Panc1 (cell line): ENCODE data around the gene SEBOX. TPM values are rescaled to one million over a fixed set of nuclear protein-coding genes. Genes with fewer than 3 reads are reported as not detected.

Experiments
- ATAC-seq: fragments of 200-7000 bp; cut with Tn5 transposase; 2 replicates; pipeline ENCODE4 v1.9.1; 2020; ENCODE audit warnings: mild to moderate bottlenecking, moderate library complexity
- BruUV-seq: library from RNA; stranded (reverse); fragments of 400-500 nt; replicated peaks from 2 replicates; lab custom pipeline; 2021; lab: Mats Ljungman, UMichigan
- CTCF ChIA-PET: fragments of 300-600 bp; sonication (Branson Sonifier 250); formaldehyde crosslinking; loops from one replicate; lab custom pipeline; 2022; ENCODE audit warnings: antibody characterized with exemption; lab: Charles Lee
- POLR2A ChIA-PET: fragments of 300-600 bp; sonication (Branson Sonifier 250); formaldehyde crosslinking; loops from one replicate; lab custom pipeline; 2022; ENCODE audit warnings: antibody characterized with exemption; lab: Charles Lee
- DNase-seq: peaks from one replicate; pipeline ENCODE4 v3.0.0-alpha.2; 2010; ENCODE audit warnings: low read depth, low spot score
- H3K27ac ChIP-seq: 2 replicates; pipeline ENCODE4 v1.5.1; 2011; ENCODE audit warnings: mild to moderate bottlenecking, low read length, inconsistent platforms
- H3K27me3 ChIP-seq: fragments of 200-500 bp; sonication (Bioruptor generic); 2 replicates; pipeline ENCODE4 v1.6.0; 2014; ENCODE audit warnings: low read length, inconsistent platforms; ENCODE audit not compliant: control insufficient read depth, insufficient read depth
- H3K36me3 ChIP-seq: fragments of 200-500 bp; sonication (Bioruptor generic); 2 replicates; pipeline ENCODE4 v1.5.1; 2014; ENCODE audit warnings: inconsistent platforms, mild to moderate bottlenecking, low read length, moderate library complexity; ENCODE audit not compliant: control insufficient read depth, insufficient read depth
- H3K4me1 ChIP-seq: 2 replicates; pipeline ENCODE4 v1.5.1; 2011; ENCODE audit warnings: inconsistent platforms, mild to moderate bottlenecking, low read length, moderate library complexity; ENCODE audit not compliant: control insufficient read depth, insufficient read depth
- H3K4me3 ChIP-seq, 2 experiments: 2 replicates each; pipeline ENCODE4 v1.5.1; 2011 to 2012; ENCODE audit warnings: low read depth in 2 of 2, low read length in 2 of 2, mild to moderate bottlenecking in 2 of 2, inconsistent platforms in 1 of 2, moderate library complexity in 1 of 2
- H3K9me3 ChIP-seq: fragments of 200-500 bp; sonication (Bioruptor generic); 2 replicates; pipeline ENCODE4 v1.5.1; 2014; ENCODE audit warnings: low read depth, mild to moderate bottlenecking, inconsistent platforms, low read length, moderate library complexity; ENCODE audit not compliant: control insufficient read depth, insufficient read depth
- POLR2AphosphoS5 ChIP-seq: IDR thresholded peaks from 2 replicates; pipeline ENCODE4 v1.6.1; 2012; ENCODE audit warnings: mild to moderate bottlenecking, low read depth, low read length, moderate library complexity
- SIN3A ChIP-seq: IDR thresholded peaks from 2 replicates; pipeline ENCODE4 v1.6.1; 2012; ENCODE audit warnings: low read depth, mild to moderate bottlenecking, low read length, moderate library complexity, borderline replicate concordance; ENCODE audit not compliant: insufficient read depth
- TCF7L2 ChIP-seq: IDR thresholded peaks from 2 replicates; pipeline ENCODE4 v1.6.1; 2011; ENCODE audit warnings: mild to moderate bottlenecking, low read depth, low read length, inconsistent platforms
- in situ Hi-C: cut with HindIII; loops from 2 replicates; pipeline ENCODE4 v1.10.0; 2016; ENCODE audit warnings: low sequenced_read_pairs, low pct_unique_long_range_greater_than_20kb
- intact Hi-C: fragments of 100-400 bp; cut with micrococcal nuclease; formaldehyde crosslinking; loops from one replicate; pipeline ENCODE4 v1.10.0; 2022; ENCODE audit not compliant: unreplicated experiment
- total RNA-seq: library from RNA; stranded (reverse); gene quantifications from one replicate; pipeline ENCODE4 v1.2.1, GENCODE V29; 2021; ENCODE audit not compliant: unreplicated experiment
- TF ChIP-seq, protein P1 (sequence below): fragments of 450-650 bp; IDR thresholded peaks from 2 replicates; pipeline ENCODE4 v1.5.1; 2017; ENCODE audit warnings: mild to moderate bottlenecking
- TF ChIP-seq, protein P2 (sequence below), 2 experiments: IDR thresholded peaks; 2 replicates each; pipeline ENCODE4 v1.6.1; 2011 to 2012; ENCODE audit warnings: low read depth in 2 of 2, control low read depth in 1 of 2, low read length in 1 of 2, mild to moderate bottlenecking in 1 of 2, moderate library complexity in 1 of 2; ENCODE audit not compliant: insufficient read depth in 1 of 2

The SEBOX gene
- total RNA-seq, 1 experiment from 2014 or later, result not detected

DNA sequence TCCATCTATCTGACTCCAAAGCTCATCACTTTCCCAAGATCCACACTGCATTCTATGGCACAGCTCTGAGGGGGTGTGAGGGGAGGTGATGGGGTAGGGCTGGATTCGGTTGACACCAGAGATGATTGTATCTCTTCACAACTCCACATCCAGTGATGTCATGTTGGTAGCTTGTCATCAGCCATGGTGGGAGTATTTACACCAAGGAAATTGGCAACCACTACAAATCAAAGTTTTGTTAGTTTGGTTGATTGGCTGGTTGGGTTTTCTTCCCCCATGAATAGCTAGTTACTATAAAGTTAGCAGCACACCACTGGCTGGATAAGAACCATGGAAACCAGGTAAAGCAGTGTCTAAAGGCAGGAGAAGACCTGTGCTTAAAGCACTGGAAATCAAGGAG, 26.0 kb upstream of the SEBOX start:
- in situ Hi-C loops, result no loop called here
- intact Hi-C loops, result no loop called here
- Histone ChIP-seq H3K4me3 (no peak overlapping the region), H3K9me3 (no peaks in the 10 kb centered on the region), H3K27ac (no peak overlapping the region), H3K36me3 (no peaks in the 10 kb centered on the region), H3K4me1 (no peaks in the 10 kb centered on the region), H3K27me3 (no peaks in the 10 kb centered on the region)
- POLR2A ChIA-PET, result no interaction called here
- ATAC-seq (no peak), DNase-seq (no peak)
- CTCF ChIA-PET, result no interaction called here
- no TSS peak for BruUV-seq
- TF ChIP-seq, protein P1, sequence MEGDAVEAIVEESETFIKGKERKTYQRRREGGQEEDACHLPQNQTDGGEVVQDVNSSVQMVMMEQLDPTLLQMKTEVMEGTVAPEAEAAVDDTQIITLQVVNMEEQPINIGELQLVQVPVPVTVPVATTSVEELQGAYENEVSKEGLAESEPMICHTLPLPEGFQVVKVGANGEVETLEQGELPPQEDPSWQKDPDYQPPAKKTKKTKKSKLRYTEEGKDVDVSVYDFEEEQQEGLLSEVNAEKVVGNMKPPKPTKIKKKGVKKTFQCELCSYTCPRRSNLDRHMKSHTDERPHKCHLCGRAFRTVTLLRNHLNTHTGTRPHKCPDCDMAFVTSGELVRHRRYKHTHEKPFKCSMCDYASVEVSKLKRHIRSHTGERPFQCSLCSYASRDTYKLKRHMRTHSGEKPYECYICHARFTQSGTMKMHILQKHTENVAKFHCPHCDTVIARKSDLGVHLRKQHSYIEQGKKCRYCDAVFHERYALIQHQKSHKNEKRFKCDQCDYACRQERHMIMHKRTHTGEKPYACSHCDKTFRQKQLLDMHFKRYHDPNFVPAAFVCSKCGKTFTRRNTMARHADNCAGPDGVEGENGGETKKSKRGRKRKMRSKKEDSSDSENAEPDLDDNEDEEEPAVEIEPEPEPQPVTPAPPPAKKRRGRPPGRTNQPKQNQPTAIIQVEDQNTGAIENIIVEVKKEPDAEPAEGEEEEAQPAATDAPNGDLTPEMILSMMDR, result no peak
- TF ChIP-seq POLR2AphosphoS5 (no peak), TCF7L2 (no peak), SIN3A (no peak)
- TF ChIP-seq, protein P2, sequence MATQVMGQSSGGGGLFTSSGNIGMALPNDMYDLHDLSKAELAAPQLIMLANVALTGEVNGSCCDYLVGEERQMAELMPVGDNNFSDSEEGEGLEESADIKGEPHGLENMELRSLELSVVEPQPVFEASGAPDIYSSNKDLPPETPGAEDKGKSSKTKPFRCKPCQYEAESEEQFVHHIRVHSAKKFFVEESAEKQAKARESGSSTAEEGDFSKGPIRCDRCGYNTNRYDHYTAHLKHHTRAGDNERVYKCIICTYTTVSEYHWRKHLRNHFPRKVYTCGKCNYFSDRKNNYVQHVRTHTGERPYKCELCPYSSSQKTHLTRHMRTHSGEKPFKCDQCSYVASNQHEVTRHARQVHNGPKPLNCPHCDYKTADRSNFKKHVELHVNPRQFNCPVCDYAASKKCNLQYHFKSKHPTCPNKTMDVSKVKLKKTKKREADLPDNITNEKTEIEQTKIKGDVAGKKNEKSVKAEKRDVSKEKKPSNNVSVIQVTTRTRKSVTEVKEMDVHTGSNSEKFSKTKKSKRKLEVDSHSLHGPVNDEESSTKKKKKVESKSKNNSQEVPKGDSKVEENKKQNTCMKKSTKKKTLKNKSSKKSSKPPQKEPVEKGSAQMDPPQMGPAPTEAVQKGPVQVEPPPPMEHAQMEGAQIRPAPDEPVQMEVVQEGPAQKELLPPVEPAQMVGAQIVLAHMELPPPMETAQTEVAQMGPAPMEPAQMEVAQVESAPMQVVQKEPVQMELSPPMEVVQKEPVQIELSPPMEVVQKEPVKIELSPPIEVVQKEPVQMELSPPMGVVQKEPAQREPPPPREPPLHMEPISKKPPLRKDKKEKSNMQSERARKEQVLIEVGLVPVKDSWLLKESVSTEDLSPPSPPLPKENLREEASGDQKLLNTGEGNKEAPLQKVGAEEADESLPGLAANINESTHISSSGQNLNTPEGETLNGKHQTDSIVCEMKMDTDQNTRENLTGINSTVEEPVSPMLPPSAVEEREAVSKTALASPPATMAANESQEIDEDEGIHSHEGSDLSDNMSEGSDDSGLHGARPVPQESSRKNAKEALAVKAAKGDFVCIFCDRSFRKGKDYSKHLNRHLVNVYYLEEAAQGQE (IDR thresholded peaks at IDR 0.05; ENCODE audit: insufficient read depth in 1 of 2, low read depth in 2 of 2, low read length in 1 of 2), result no peak

DNA sequence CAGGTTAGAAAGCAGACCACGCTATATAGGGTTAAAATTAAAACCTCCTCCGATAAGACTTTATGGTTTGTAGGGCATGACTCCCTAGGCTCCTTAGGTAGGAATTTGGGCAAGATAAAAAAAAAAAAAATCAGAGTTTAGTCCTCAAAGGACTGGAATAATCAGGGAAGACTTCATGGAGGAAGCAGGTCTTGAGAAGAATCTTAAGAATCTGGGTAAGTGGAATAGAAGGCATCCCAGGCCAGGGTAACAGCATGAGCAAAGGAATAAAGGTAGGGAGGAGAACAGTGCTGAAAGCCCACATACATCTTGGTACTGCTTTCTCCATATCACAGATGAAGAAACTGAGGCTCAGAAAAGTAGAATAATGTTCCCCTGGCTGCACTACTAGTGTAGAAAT, 25.6 kb upstream of the SEBOX start:
- in situ Hi-C loops, result no loop called here
- no TSS peak for BruUV-seq
- H3K4me1 ChIP-seq, result no peaks in the 10 kb centered on the region

More for the DNA sequence above, 25.6 kb upstream of the SEBOX start:
- no peaks in the 10 kb centered on the region for H3K9me3 ChIP-seq
- no peak overlapping the region for H3K27ac ChIP-seq
- H3K27me3 ChIP-seq, result no peaks in the 10 kb centered on the region
- ATAC-seq (no peak), DNase-seq (no peak)
- H3K36me3 ChIP-seq, result no peaks in the 10 kb centered on the region
- no peak for TF ChIP-seq POLR2AphosphoS5
- TF ChIP-seq, protein P1, result no peak
- TF ChIP-seq, protein P2 (IDR thresholded peaks at IDR 0.05; ENCODE audit: insufficient read depth in 1 of 2, low read depth in 2 of 2, low read length in 1 of 2), result no peak
- no peak for TF ChIP-seq SIN3A
- TF ChIP-seq TCF7L2, result no peak
- POLR2A ChIA-PET, result no interaction called here
- CTCF ChIA-PET, result no interaction called here
- no peak overlapping the region for H3K4me3 ChIP-seq
- intact Hi-C loops, result no loop called here
